Stimulated activated naive B cell treated with anti-CD40 and anti-IgM and Interleukin-4, amounts not matched to agents 10 μg/mL and 1 μg/mL and 100 μg/mL, for 72 hours (primary cell): ENCODE measurements around the gene DEK.

Source experiments
- ATAC-seq, 2 donors: fragments of 150-1000 bp; cut with Tn5 transposase; replicated peaks; 2 replicates each; pipeline ENCODE4 v1.10.0; 2021; ENCODE audit warnings: moderate library complexity in 1 of 2
- DNase-seq: peaks from one replicate; pipeline ENCODE4 v3.0.0; 2021
- H3K27ac Mint-ChIP-seq: one replicate; pipeline ENCODE4 v1.8.0; 2022; ENCODE audit warnings: mild to moderate bottlenecking, mixed read lengths
- H3K27me3 Mint-ChIP-seq, 2 donors: one replicate each; pipeline ENCODE4 v1.8.0; 2022; ENCODE audit warnings: mixed read lengths in 2 of 2
- H3K36me3 Mint-ChIP-seq, 2 donors: one replicate each; pipeline ENCODE4 v1.8.0; 2022; ENCODE audit warnings: mixed read lengths in 2 of 2, mild to moderate bottlenecking in 1 of 2
- H3K4me1 Mint-ChIP-seq, 2 donors: one replicate each; pipeline ENCODE4 v1.8.0; 2022; ENCODE audit warnings: mixed read lengths in 2 of 2, mild to moderate bottlenecking in 1 of 2
- H3K4me3 Mint-ChIP-seq, 2 donors: one replicate each; pipeline ENCODE4 v1.8.0; 2022; ENCODE audit warnings: mild to moderate bottlenecking in 2 of 2, mixed read lengths in 2 of 2, moderate library complexity in 1 of 2
- H3K9me3 Mint-ChIP-seq, 2 donors: one replicate each; pipeline ENCODE4 v1.8.0; 2022; ENCODE audit warnings: mixed read lengths in 2 of 2, mild to moderate bottlenecking in 1 of 2

Gene DEK

DNA sequence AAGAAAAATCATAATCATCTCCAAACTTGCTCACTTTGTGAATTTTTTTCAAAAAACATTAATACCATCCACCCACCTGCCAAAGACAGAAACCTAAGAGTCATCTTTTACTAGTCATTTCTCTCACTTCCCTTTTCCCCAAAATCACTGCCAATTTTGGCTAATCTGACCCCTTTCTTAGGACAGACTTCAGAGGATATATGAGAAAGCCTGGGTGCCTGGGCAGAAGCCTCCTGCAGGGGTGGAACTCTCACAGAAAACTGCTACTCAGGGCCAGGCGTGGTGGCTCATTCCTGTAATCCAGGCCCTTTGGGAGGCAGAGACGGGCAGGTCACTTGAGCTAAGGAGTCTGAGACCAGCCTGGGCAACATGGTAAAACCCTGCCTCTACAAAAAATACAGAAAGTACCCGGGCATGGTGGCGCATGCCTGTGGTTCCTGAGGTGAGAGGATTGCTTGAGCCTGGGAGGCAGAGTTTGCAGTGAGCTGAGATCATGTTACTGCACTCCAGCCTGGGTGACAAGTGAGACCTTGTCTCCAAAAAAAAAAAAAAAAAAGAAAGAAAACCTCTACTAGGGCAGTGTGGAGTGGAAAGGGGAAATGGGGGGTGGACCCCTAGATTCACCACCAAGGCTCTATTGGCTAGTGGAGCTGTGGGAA, 3.8 kb downstream of the DEK start:
- Mint-ChIP-seq H3K36me3 (peaks cover 20 to 43% of the 10 kb centered on the region in 2 donors), H3K9me3 (peaks cover 0 to 2% of the 10 kb centered on the region in 2 donors), H3K27me3 (no peaks in the 10 kb centered on the region), H3K4me1 (peaks cover 35 to 51% of the 10 kb centered on the region in 2 donors), H3K4me3 (peak overlapping the region; percentile 65 to 78), H3K27ac (peak overlapping the region; percentile 87)
- DNase-seq (peak; percentile 55), ATAC-seq (peak; percentile 61)

DNA sequence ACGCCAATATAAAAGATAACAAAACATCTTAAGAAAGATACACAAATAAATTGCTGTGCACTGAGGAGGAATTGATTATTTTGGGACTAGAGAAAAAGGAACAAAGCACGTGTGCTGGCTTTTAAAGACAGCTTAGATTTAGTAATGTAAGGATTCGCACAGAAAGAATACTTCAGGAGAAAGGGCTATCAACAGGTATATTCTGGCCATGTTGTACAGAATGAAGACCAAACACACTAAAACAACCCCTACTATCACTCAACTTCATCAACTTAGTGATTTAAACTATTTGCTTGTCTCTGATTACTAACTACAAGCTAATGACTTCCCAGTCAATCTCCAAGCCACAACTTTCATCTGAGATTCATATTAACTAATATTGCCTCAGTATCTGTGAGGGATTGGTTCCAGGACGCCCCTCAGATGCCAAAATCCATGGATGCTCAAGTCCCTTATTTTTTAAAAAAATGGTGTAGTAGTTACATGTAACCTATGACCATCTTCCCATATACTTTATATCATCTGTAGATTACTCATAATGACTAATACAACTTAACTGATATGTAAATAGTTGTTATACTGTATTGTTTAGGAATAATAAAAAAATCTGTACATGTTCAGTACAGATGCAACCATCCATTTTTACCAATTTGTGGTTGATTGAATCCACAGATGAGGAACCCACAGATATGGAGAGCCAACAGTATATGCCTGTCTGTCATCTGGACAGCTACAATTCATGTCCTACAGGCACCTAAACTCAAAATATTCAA, 4.5 kb downstream of the DEK start:
- Mint-ChIP-seq H3K27ac (peak overlapping the region; percentile 87), H3K27me3 (no peaks in the 10 kb centered on the region), H3K9me3 (no peaks in the 10 kb centered on the region), H3K36me3 (peaks cover 24 to 51% of the 10 kb centered on the region in 2 donors), H3K4me1 (peaks cover 29 to 43% of the 10 kb centered on the region in 2 donors), H3K4me3 (peak overlapping the region in 1 of 2 donors; percentile 78)
- ATAC-seq (no peak), DNase-seq (no peak)

DNA sequence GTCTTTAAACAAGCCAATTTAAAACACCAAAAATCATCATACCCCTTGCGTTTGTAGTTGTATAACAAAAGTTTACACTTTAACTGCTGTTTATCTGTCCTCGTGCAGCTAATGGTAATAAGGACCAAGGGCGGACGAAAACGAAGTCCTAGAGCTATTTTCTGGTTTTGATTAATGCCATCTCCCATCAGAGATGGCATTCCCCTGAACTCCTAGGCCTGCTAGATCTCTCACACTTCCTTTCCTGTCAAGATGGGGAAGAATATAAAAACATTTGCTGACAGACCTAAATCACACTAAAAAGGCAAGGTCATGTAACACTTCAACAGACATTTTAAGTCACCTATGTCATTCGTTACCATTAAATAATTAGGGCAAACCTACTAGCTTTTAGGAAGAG, 9.5 kb downstream of the DEK start:
- ATAC-seq (no peak), DNase-seq (no peak)
- Mint-ChIP-seq H3K36me3 (peaks cover 24 to 35% of the 10 kb centered on the region in 2 donors), H3K27me3 (no peaks in the 10 kb centered on the region), H3K4me3 (no peak overlapping the region), H3K9me3 (no peaks in the 10 kb centered on the region), H3K27ac (no peak overlapping the region), H3K4me1 (peaks cover 4% of the 10 kb centered on the region in 2 donors)

DNA sequence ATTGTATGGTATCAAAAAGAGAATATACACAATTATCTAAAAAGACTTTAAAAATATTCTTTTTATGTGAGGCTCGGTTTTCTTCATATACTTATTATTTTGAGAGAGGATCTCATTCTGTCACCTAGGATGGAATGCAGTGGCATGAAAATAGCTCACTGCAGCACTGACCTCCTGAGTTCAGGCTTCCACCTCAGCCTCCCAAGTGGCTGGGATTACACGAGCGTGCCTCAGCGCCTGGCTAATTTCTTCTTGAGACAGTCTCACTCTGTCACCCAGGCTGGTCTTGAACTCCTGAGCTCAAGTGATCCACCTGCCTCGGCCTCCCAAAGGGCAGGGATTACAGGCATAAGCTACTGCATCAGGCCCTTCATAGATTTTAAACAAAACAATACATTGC, 10.7 kb downstream of the DEK start:
- Mint-ChIP-seq H3K36me3 (peaks cover 27 to 47% of the 10 kb centered on the region in 2 donors), H3K4me1 (no peaks in the 10 kb centered on the region), H3K9me3 (no peaks in the 10 kb centered on the region), H3K4me3 (no peak overlapping the region), H3K27ac (no peak overlapping the region), H3K27me3 (no peaks in the 10 kb centered on the region)
- no peak for ATAC-seq
- DNase-seq: no peak

DNA sequence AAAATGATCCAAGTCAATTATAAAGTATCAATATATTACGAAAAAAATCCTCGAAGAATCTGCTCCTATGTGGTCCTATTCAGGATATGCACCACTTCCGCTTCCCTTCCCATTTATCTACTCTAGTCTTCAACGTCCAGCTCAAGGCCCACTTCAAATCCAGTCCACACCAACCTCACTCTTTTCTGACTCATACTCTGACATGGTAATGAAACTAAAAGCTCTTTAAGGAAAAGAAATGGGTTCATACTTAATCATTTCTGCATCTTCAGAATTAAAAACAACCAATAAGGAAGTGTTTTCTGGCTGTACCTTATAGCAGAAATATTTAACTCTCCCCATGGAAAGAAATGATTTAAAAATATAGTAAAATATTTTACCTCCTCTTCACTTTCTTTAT, 15.1 kb downstream of the DEK start:
- H3K4me1 Mint-ChIP-seq: peaks cover 0 to 5% of the 10 kb centered on the region in 2 donors
- no peak overlapping the region for H3K27ac Mint-ChIP-seq
- ATAC-seq (no peak), DNase-seq (no peak)
- H3K9me3 Mint-ChIP-seq: no peaks in the 10 kb centered on the region
- peaks cover 30 to 48% of the 10 kb centered on the region in 2 donors for H3K36me3 Mint-ChIP-seq
- no peak overlapping the region for H3K4me3 Mint-ChIP-seq
- no peaks in the 10 kb centered on the region for H3K27me3 Mint-ChIP-seq

DNA sequence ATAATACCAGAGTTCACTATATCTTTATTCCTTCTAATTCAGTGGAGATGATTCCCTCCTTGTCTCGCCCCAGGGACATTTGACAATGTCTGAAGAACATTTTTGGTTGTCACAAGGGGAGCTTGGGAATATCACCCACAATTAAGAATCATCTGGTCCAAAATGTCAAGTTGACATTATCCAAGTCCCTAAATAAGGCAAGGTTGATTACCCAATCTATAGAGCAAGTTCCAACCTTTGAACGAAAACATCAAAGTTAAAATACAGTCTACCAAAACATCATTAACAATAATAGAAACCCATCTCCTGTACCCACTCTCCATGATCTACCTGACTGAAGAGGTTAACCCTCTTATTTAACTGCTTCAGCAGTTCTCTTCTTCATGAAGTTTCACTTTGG, 15.6 kb downstream of the DEK start:
- H3K27me3 Mint-ChIP-seq: no peaks in the 10 kb centered on the region
- H3K9me3 Mint-ChIP-seq: no peaks in the 10 kb centered on the region
- no peak overlapping the region for H3K4me3 Mint-ChIP-seq
- ATAC-seq (no peak), DNase-seq (no peak)
- H3K27ac Mint-ChIP-seq: no peak overlapping the region
- peaks cover 0 to 5% of the 10 kb centered on the region in 2 donors for H3K4me1 Mint-ChIP-seq
- peaks cover 31 to 52% of the 10 kb centered on the region in 2 donors for H3K36me3 Mint-ChIP-seq

DNA sequence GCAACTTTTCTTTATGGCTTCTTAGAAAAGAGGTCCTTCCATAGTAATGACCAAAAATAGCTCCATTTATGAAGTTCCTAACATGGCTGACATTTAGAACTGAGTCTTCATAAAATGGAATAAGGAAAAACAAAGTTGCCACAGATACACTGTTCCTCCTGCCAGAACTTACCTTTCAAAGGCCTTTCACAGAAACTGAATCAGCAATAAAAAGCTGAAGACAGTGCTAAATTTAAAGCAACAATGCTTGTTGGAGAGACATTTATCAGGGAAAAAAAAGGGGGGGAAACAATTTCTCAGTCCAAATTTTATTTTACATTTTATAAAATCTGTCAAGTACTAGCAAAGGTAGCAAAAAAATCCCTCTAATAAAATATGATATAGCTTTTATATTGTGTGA, 17.3 kb downstream of the DEK start:
- peaks cover 4 to 16% of the 10 kb centered on the region in 2 donors for H3K4me1 Mint-ChIP-seq
- H3K27ac Mint-ChIP-seq: no peak overlapping the region
- no peak for DNase-seq
- ATAC-seq: no peak
- no peaks in the 10 kb centered on the region for H3K9me3 Mint-ChIP-seq
- no peaks in the 10 kb centered on the region for H3K27me3 Mint-ChIP-seq
- no peak overlapping the region for H3K4me3 Mint-ChIP-seq
- peaks cover 46 to 62% of the 10 kb centered on the region in 2 donors for H3K36me3 Mint-ChIP-seq

DNA sequence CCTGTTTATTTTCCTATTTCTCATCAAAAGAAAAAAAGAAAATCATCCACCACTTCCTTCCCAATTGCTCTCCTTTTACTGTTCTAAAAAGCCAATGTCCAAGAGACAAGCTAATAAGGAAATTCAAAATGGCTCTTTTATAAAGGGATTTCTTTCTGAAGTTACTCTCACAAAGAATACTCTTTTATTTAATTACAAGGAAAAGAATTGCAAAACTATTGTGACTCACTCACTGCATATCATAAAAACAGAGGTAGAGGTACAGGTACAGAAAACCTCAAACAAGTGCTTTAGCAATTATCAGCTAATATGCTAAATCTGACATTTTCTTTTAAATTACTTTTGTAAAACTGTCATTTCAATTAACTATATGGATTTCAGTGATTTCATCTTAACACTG, 18.1 kb downstream of the DEK start:
- H3K4me1 Mint-ChIP-seq: peaks cover 4 to 21% of the 10 kb centered on the region in 2 donors
- no peak overlapping the region for H3K4me3 Mint-ChIP-seq

DNA sequence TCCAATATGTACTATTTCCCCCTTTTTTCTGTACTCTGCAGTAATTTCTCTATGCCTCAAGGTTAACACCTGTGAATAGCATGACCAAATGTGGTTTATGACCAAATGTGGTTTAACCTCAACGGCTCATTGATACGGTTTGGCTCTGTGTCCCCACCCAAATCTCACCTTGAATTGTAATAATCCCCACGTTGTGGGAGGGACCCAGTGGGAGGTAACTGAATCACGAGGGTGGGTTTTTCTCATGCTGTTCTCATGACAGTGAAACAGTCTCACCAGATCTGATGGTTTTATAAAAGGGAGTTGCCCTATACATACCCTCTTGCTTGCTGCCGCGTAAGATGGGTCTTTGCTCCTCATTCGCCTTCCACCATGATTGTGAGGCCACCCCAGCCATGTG, 18.7 kb downstream of the DEK start:
- Mint-ChIP-seq H3K4me1 (peaks cover 4 to 23% of the 10 kb centered on the region in 2 donors), H3K27me3 (no peaks in the 10 kb centered on the region), H3K4me3 (no peak overlapping the region), H3K36me3 (peaks cover 46 to 61% of the 10 kb centered on the region in 2 donors), H3K27ac (no peak overlapping the region), H3K9me3 (no peaks in the 10 kb centered on the region)
- ATAC-seq (peak in 1 of 2 donors; percentile 39), DNase-seq (no peak)

More for the DNA sequence above, 18.1 kb downstream of the DEK start:
- DNase-seq (no peak), ATAC-seq (no peak)
- Mint-ChIP-seq H3K36me3 (peaks cover 43 to 58% of the 10 kb centered on the region in 2 donors), H3K27me3 (no peaks in the 10 kb centered on the region), H3K27ac (no peak overlapping the region), H3K9me3 (no peaks in the 10 kb centered on the region)

DNA sequence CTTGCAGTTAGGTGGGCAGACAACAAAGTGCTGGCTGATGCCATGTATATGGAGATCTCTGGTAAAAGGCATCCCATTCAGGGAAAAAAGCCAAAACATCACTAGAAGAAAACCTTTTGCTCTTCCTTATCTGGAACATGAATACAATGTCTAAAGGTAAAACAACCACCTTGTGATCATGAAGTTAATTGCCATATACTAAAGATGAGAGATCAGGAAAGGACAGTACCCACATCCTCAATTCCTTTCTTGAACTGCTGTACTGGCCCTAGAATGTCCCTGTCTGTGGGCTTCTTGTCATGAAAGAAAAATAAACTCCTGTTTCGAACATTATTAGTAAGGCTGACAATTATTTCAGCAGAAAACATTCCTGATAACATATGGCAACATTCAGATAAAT, 19.3 kb downstream of the DEK start:
- H3K27ac Mint-ChIP-seq: no peak overlapping the region

DNA sequence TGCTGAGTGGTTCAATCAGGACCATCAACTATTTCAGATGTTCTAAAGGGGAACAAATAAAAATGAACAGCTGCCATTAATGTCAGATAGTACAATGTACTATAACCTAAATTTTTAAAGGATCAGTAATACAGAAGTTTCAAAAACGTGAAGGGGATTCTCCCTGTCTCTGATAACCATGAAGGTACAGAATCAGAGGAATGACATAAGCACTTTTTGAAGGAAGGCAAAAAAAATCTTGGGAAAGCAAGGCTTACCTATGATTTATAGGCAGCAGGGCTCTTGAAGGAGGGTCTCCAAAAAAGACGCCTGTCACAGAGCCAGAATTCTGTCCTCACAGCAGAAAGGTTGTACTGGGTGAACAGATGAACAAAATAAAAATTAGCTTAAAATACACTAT, 20.1 kb downstream of the DEK start:
- no peaks in the 10 kb centered on the region for H3K27me3 Mint-ChIP-seq
- peaks cover 4 to 23% of the 10 kb centered on the region in 2 donors for H3K4me1 Mint-ChIP-seq
- no peak overlapping the region for H3K4me3 Mint-ChIP-seq
- no peak overlapping the region for H3K27ac Mint-ChIP-seq
- no peak for DNase-seq
- no peaks in the 10 kb centered on the region for H3K9me3 Mint-ChIP-seq
- no peak for ATAC-seq
- H3K36me3 Mint-ChIP-seq: peaks cover 44 to 59% of the 10 kb centered on the region in 2 donors

More for the DNA sequence above, 19.3 kb downstream of the DEK start:
- Mint-ChIP-seq H3K4me3 (no peak overlapping the region), H3K9me3 (no peaks in the 10 kb centered on the region), H3K36me3 (peaks cover 46 to 61% of the 10 kb centered on the region in 2 donors), H3K27me3 (no peaks in the 10 kb centered on the region), H3K4me1 (peaks cover 4 to 23% of the 10 kb centered on the region in 2 donors)
- ATAC-seq (no peak), DNase-seq (no peak)

DNA sequence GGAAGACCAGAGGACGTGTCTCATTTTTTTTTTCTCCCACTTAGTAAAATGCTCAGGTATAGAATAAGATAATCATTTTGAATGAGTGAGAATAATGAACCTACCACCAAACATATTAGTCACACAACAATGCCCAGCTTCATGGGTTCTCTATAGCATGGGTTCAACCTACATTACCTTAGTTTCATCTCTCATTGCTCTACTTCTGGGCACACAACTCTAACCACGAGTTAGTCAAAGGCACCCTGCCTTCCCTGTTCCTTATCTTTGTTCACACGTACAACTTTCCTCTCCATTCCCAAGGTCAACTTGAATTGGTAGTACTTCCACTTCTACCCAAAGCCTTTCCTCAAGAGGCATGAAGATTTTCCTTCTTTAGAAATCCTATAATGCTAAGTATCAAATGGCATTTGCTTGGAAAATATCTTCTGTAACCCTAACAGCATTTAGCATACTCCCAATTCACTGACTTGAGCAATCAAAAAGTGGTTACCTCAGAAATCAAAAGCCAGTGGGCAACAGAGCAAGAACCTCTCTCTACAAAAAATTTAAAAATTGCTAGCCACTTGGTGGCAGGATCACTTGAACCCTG, 20.9 kb downstream of the DEK start:
- no peaks in the 10 kb centered on the region for H3K27me3 Mint-ChIP-seq
- no peak overlapping the region for H3K27ac Mint-ChIP-seq
- H3K9me3 Mint-ChIP-seq: no peaks in the 10 kb centered on the region
- DNase-seq (no peak), ATAC-seq (no peak)
- no peak overlapping the region for H3K4me3 Mint-ChIP-seq
- H3K36me3 Mint-ChIP-seq: peaks cover 42 to 51% of the 10 kb centered on the region in 2 donors
- H3K4me1 Mint-ChIP-seq: peaks cover 4 to 23% of the 10 kb centered on the region in 2 donors

DNA sequence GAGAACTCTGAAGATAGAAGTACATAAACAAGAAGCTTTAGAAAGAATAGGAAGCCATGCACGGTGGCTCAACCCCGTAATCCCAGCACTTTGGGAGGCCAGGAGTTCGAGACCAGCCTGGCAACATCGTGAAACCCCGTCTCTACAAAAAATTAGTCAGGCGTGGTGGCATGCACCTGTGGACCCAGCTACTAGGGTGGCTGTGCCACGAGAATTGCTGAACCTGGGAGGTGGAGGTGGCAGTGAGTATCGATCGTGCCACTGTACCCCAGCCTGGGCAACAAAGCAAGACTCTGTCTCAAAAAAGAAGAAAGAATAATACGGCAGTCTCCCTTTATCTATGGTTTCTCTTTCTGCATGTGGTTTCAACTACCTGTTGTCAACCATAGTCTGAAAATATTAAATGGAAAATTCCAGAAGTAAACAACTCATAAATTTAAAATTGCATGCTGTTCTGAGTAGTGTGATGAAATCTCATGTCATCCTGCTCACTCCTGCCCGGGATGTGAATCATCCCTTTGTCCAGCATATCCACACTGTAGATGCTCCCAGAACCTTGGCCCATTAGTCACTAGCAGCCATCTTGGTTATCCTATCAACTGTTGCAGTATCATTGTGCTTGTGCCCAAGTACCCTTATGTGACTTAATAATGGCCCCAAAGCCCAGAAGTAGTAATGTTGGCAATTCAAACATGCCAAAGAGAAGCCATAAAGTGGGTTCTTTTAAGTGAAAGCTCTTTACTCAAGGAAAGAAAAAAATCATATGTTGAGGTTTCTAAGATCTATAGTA, 22.1 kb downstream of the DEK start:
- H3K4me3 Mint-ChIP-seq: no peak overlapping the region
- DNase-seq (no peak), ATAC-seq (no peak)
- peak overlapping the region; percentile 31 for H3K27ac Mint-ChIP-seq
- peaks cover 4 to 23% of the 10 kb centered on the region in 2 donors for H3K4me1 Mint-ChIP-seq
- H3K27me3 Mint-ChIP-seq: no peaks in the 10 kb centered on the region
- peaks cover 44 to 56% of the 10 kb centered on the region in 2 donors for H3K36me3 Mint-ChIP-seq
- no peaks in the 10 kb centered on the region for H3K9me3 Mint-ChIP-seq
